Sciatic nerve (tissue), 2 donors: Measurements from ENCODE around the gene MAN2A2. TPM values are rescaled to one million over a fixed set of nuclear protein-coding genes. Genes with fewer than 3 reads are reported as not detected.

Experiments
- ATAC-seq: fragments of 200-7000 bp; cut with Tn5 transposase; one replicate; pipeline ENCODE4 v1.9.1; 2020; ENCODE audit warnings: mild to moderate bottlenecking, moderate library complexity
- DNase-seq: peaks from one replicate; pipeline ENCODE4 v3.0.0-alpha.2; 2020; ENCODE audit warnings: low spot score
- intact Hi-C: fragments of 100-400 bp; cut with DNase I; formaldehyde crosslinking; loops from one replicate; pipeline ENCODE4 v1.14.2; 2022
- total RNA-seq: library from RNA; stranded (reverse); fragmentation: NEBNext Ultra II Directional; extraction: Animal tissue kit (Norgen Biotek cat#: 25700); gene quantifications from one replicate; pipeline ENCODE4 v1.2.1, GENCODE V29; 2021
- donor health status: DM: no; HTN: no; CAD: no.
- donor health status: DM: no; HTN: no; CAD: no.

Gene MAN2A2
- total RNA-seq, 1 donor from 2014 or later = 150 TPM

DNA sequence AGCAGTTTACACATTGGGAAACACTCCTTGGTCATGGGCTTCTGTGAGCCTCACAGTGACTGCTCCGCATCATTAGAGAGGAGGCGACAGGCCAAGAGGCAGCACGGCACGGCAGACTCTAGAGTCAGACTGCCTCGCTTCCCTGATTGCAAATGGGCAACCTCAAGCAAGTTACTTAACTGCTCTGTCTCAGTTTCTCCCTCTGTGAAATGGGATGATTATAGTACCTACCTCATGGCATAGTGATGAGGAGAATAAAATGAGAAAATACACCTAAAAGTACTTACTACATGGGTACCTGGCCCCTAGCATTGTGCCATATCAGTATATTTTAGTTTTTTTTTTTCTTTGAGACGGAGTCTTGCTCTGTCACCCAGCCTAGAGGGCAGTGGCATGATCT is 47.6 kb downstream of the MAN2A2 start:
- DNase-seq (no peak), ATAC-seq (no peak)
- intact Hi-C loops = no loop called here

DNA sequence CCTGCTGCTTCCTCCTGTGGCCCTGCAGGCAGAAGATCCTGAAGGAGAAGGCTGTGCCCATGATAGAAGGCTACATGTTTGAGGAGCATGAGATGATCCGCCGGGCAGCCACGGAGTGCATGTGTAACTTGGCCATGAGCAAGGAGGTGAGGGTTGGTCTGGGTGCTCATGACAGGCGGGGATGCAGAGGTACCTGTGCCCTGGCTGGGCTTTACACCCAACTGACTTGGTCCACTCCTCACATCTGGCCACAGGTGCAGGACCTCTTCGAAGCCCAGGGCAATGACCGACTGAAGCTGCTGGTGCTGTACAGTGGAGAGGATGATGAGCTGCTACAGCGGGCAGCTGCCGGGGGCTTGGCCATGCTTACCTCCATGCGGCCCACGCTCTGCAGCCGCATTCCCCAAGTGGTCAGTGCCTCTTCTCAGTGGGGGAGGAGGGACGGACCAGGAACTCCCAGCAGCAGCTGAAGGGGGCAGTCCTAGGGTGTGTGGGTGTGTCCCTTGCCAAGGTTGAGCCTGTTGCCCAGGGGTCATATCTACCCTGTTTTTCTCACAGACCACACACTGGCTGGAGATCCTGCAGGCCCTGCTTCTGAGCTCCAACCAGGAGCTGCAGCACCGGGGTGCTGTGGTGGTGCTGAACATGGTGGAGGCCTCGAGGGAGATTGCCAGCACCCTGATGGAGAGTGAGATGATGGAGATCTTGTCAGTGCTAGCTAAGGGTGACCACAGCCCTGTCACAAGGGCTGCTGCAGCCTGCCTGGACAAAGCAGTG is 50.0 kb downstream of the MAN2A2 start:
- no peak for DNase-seq
- intact Hi-C loops = no loop called here
- ATAC-seq = no peak

DNA sequence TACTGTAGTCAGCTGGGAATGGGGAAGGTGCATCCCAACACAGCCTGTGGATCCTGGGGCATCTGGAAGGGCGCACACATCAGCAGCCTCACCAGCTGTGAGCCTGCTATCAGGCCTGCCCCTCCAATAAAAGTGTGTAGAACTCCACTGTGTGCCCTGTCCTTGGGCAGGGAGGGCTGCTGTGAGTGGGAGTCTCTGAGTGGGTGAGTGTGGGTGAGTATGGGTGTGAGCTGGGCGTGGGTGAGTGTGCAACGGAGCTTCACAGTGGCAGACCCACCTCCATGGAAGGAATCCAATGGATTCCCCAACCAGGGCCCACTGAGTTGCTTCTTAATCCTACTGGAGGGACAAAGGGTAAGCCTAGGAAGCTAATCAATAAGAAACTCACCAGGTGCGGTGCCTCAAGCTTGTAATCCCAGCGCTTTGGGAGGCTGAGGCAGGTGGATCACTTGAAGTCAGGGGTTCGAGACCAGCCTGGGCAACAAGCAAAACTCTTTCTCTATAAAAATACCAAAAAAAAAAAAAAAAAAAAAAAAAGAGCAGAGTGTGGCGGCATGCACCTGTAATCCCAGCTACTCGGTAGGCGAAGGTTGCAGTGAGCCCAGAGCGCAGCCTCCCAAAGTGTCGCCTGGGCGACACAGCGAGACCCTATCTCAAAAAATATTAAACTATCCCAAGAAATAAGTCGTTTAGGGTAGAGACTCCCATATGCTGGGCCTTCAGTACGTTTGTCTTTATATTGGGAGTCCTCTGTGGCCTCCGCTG is 51.0 kb downstream of the MAN2A2 start:
- no peak for ATAC-seq
- intact Hi-C loops = no loop called here
- DNase-seq = no peak

DNA sequence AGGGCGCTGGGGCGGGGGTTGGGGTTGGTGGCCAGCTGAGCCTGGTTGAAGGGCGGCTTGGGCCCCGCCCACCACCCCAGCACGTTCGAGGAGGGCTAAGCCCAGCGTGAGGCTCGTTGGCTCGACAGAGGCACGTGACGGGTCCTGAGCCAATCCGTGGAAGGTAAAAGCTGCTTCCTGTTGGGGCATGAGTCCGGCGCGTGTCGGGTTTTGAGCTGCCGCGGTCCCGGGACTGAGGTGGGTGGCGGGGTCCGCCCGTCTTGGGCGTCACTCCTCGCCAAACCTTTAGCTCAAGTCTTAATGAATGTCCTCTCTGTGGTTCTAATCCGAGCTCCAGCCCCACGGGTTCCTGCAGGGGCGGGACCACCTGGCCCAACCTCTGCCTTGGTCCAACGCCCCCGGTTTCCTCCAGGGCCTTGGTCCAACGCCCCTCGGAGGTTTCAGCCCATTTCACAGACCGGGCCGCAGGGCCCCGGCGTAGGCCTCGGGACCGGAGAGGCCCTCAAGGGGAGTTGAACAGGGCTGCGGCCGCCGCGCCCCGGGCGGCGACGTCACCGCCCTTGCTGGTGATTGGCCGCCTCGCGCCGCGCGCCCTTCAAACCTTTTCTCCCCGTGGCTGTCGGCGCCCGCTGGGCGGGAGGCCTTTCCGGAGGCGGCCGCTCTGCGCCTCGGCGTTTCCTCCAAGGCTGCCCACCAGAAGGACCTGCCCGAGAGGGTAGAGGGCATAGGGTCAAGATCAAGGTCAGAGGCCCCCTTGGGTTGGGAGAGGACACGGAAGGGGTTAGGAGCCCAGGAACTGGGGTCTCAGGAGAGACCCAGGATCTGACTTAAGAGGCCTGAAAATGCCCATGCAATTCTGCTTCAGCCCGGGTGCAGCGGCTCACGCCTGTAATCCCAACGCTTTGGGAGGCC is 51.9 kb downstream of the MAN2A2 start, which contains the start of gene RCCD1:
Gene RCCD1 (plus strand): TSS at position 173 of the 912 bp plus-strand sequence. CDS start 1,851 bp downstream, outside the sequence.
- DNase-seq = peak; percentile 97
- peak; percentile 97 for ATAC-seq
- intact Hi-C loops = no loop called here

DNA sequence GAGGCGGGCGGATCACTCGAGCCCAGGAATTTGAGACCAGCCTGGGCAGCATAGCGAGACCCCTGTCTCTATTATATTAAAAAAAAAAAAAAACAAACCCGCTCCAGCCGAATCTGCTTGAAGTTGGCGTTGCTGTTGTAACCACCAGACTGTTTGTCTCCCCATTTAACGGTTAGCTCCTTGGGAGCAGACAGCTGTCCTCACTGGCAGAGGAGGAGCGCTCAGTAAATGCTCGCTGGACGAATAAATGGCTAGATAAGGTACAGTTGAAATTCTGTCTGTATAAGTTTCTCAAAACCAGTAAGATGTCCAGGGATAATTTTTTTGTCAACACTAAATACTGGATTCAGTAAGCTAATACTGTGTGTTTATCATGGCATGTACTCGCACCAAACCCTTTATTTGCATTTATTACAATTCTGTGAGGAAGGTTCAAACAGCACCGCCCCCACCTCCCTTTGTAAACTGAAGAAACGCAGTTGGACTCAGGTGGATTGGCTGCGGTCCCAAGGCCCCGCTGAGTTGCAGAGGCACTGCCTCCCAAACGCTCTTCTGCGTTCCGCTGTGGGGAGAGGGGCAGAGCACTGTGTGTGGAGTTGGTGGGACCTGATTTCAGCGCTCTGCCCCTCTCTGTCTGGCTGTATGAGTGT is 52.6 kb downstream of the MAN2A2 start:
- intact Hi-C loops = no loop called here
- DNase-seq (no peak), ATAC-seq (no peak)

DNA sequence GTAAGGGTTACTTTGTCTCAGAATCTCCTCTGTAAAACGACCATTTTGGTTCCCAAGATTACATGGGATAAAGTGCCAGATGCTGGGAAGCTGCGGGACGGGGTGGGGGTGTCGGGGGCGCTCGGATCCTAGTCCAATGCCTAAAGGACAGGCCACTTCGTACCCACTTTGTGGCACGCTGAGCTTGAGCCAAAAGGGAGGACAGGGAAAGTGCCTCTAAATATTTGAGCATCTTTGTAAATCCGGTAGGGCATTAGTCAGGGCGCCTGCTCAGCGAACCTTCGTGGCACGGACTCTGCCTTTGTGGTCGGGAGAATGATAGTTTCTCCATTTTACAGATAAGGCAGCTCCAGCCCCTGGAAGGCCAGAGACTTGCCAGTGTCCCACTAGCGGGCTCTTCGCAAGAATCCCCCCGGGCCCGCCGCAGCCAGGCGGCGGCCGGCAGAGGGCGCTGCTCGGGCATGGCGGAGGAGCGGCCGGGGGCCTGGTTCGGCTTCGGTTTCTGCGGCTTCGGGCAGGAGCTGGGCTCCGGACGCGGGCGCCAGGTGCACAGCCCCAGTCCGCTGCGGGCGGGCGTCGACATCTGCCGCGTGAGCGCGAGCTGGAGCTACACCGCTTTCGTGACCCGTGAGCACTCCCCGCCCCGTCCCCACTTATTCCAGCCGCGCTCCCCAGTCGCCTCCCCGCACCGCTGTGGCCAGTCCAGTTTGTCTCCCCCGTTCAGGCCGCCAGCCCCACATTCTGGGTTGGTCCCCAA is 53.4 kb downstream of the MAN2A2 start:
- ATAC-seq = peak; percentile 25
- peak; percentile 88 for DNase-seq
- intact Hi-C loops = no loop called here

DNA sequence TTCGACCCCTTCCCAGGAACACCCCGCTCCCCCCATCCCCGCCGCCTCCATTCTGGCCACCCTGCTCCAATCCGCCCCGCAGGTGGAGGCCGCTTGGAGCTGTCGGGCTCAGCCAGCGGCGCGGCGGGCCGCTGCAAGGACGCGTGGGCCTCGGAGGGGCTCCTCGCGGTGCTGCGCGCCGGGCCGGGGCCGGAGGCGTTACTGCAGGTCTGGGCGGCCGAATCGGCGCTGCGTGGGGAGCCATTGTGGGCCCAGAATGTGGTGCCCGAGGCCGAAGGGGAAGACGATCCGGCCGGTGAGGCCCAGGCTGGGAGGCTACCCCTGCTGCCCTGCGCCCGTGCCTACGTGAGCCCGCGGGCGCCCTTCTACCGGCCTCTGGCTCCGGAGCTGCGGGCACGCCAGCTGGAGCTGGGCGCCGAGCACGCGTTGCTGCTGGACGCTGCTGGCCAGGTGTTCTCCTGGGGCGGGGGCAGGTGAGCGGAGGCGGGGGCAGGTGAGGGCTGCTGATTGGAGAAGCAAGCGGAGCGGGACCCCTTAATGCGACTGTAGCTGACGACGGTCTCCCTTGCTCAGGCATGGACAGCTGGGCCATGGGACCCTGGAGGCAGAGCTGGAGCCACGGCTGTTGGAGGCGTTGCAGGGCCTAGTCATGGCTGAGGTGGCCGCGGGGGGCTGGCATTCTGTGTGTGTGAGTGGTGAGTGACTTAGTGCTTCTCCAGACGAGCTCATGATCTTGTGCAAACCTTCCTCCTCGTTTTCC is 54.1 kb downstream of the MAN2A2 start:
- DNase-seq = no peak
- ATAC-seq = no peak
- intact Hi-C loops = no loop called here

DNA sequence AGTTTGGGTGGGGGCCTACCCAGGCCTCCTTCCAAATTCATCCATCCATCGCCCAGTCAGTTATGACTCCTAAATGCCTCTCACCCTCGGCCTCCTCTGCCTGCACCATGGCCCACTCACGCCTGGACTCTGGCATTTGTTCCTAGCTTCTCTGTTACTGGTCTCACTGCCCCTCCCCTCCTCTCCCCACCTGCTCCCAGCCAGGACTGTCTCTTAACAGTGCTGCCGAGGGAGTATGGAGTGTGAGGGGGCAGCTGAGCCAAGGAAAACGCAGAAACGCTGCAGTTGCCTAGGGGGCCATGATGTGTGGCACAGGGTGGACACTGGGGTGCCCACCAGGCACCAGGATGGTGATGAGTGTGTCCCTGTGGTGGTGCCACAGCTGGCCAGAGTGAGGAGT is 54.7 kb downstream of the MAN2A2 start:
- DNase-seq (no peak), ATAC-seq (no peak)
- intact Hi-C loops = no loop called here

DNA sequence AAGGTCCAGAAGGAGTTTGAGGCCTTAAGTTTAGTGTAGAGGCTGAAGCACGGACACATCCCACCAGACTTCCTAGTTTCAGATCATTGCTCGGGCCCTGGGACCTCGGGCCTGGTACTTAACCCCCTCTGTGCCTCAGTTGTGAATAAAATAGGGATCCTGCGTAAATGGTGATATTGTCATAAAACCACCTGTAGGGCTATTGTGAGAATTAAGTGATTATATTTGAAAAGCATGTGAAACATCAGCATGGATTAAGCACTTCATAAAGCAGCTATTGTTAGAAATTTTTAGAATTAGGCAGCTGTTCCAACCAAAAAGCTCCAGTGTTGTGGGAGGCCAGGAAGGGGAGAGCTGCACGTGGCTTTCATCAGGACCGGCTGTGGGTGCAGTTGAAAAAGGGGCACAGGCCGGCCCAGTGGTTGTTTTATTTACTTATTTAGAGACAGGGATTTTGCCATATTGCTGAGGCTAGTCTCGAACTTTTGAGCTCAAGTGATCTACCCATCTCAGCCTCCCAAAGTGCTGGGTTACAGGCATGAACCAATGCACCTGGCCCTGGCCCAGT is 56.0 kb downstream of the MAN2A2 start:
- DNase-seq (no peak), ATAC-seq (no peak)
- intact Hi-C loops = no loop called here

DNA sequence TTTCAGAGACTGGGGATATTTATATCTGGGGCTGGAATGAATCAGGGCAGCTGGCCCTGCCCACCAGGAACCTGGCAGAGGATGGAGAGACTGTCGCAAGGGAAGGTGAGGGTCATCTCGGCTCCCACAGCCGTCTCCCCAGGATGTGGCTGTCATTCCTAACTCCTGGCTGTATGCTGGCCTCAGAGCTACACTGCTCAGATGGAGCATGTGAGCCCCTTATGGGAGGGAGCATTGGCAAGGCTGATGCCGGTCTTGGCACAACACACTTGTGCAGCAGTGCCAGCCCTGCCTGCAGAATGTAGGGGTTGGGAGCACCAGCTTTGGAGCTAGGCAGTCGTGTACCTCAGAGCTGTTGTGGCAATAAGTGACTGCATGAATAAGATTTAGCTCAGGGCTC is 56.8 kb downstream of the MAN2A2 start:
- peak; percentile 16 for ATAC-seq
- no peak for DNase-seq
- intact Hi-C loops = no loop called here

DNA sequence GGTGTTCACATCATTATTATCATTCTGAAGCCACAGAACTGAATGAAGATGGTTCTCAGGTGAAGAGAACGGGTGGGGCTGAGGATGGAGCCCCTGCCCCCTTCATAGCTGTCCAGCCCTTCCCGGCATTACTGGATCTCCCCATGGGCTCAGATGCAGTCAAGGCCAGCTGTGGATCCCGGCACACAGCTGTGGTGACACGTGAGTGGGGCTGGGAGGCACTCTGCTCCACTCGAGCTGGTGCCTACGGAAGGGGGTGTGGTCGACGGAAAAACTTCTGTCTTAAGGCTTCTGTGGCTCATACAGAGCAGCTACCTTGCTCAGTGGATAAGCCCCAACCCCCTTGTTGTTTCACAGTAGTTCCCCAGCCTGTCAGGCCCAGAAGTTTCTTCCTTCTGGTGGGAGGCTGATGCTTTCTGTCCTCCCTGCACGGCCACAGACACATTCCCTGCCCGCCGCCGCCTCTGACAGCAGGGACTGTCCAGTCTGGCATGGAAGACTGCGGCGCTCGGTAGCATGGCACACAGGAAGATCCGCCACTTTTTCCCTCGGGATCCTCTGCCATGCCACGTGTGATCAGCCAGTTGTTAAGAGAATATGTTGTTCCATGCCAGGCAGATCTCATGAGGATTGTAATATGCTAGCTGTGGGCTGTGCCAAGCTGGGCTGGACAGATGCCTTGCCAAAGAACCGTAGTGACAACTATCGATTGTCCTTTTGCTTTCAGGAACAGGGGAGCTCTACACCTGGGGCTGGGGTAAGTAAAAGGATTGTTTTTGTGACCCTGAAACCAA is 57.4 kb downstream of the MAN2A2 start:
- intact Hi-C loops = no loop called here
- DNase-seq = no peak
- peak; percentile 28 for ATAC-seq

DNA sequence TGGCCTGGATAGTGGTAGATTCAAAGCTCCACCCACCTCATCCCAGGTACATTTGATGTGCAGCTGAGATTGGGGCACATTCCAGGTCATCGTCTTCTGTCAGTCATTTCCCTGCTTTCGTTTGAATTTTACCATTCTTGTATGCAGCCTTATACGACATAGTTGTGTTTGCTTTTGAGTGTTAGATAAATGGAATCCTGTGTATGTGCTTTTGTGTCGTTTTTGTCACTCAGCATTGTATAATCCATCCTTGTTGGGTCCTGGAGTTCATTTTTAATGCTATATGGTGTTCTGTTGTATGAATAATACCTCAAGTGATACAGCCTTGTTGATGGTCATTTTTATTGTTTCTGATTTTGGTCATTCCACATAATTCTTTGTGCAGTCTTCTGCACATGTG is 58.9 kb downstream of the MAN2A2 start:
- no peak for DNase-seq
- ATAC-seq = no peak
- intact Hi-C loops = no loop called here

DNA sequence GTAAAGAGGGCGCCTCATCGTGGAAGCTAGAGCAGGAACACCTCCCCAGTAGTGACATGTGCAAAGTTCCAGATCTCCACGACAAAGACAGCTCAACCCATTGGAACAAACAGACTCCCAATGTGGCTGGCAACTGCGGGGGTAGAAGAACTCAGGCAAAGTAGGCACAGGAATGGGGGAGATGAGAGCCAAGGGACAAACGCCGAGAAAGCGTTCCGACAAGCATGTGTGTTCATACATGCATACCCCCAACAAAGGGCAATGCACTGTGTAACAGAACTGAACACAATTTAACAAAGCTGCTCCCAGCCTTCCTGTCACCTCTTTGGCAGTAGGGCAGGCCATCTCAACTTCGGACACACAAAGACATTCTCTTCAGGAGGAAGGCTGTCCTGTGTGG is 63.2 kb downstream of the MAN2A2 start:
- ATAC-seq (no peak), DNase-seq (no peak)
- intact Hi-C loops = no loop called here

DNA sequence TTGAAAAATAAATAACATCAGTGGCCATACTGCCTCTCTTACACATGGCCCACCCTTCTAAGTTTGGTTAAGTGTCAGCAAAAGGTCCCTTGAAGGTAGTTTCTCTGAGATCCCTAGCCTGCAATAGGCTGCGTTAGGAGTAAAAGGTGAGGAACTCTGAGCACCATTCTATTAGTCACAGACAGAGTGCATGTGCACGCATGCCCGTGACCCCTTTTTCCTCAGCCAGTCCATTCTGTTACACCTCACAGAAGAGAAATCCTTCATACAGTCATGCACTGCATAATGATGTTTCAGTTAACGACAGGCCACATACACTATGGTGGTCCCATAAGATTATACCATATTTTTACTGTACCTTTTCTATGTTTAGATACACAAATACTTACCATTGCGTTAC is 64.1 kb downstream of the MAN2A2 start:
- ATAC-seq (no peak), DNase-seq (no peak)
- intact Hi-C loops = no loop called here

DNA sequence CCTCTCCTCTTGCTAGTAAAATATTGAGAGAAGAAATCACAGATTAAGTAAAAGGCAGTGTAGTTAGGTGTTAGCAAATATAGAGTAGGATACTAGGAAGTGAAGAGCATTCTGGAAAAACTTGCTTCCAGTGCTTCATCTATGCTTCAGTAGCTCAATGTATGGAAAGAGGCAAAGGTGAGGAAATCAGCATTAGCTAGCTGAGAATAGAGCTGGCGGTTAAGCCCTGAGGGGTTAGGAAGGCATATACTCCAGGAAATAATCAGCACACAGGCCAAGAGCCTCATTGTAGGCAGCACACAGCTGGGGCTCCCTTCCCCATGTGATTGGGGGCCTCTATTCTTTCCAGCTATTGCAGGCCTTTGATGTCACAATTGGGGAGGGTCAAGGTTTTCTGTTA is 65.3 kb downstream of the MAN2A2 start:
- no peak for DNase-seq
- intact Hi-C loops = no loop called here
- ATAC-seq = no peak

DNA sequence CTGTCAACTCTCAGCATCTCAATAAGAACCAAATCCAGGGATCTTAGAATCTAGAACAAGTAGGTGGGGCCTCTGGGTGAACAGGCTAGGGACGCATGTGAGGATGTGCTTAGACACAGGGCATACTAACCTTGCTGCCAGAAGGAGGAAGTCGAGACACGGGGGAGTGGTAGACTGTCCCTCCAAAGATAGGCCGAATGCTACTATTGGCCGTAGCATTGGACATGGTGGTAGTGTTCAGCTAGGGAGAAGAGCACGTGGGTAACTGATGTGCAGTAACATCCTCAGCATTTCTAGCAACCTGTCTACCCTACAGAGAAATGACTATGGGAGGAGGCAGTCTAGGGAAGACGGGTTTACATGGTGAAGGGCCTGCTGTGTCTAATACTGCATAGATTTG is 67.2 kb downstream of the MAN2A2 start:
- no peak for DNase-seq
- intact Hi-C loops = no loop called here
- no peak for ATAC-seq

DNA sequence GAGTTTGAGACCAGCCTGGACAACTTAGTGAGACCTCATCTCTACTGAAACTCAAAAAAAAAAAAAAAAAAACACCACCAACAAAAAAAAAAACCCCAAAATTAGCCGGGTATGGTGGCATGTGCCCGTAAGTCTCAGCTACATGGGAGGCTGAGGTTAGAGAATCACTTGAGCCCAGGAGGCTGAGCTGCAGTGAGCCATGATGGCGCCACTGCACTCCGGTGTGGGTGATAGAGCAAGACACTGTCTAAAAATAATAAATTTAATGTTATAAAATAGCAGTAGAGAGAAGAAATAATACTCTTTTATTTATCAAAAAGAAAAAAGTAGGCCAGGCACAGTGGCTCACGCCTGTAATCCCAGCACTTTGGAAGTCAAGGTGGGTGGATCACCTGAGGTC is 69.0 kb downstream of the MAN2A2 start:
- intact Hi-C loops = no loop called here
- DNase-seq = no peak
- ATAC-seq = no peak
